AG09319 (cell line): ENCODE data around the gene CBY2.

Experiments used
- DNase-seq: peaks from one replicate; pipeline ENCODE4 v3.0.0-alpha.2; 2010; ENCODE audit warnings: low read depth; ENCODE audit errors: extremely low read depth
- TF ChIP-seq, protein P1 (sequence below): IDR thresholded peaks from 2 replicates; pipeline ENCODE4 v1.5.1; 2011; ENCODE audit warnings: low read depth, mild to moderate bottlenecking, inconsistent platforms, low read length, moderate library complexity

CBY2 gene

DNA sequence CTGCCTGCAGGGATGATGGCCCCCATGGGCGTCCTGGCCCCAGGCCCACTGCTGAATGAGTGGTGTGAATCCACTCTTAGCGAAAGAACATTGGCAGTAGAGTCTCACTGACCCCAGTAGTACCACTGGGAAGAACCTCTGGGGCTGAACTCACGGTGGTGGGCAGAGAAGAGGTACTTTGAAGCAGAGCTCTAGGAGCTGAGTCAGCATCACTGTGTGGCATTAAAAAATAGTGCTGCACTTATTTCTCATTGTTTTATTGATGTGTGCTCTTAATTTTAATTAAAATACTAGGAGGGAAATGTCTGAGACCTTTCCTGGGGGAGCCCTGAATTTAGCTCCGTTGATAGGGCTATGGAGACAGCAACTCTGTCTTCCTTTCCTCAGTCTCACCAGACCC lies 61.3 kb downstream of the CBY2 start:
- TF ChIP-seq, protein P1, sequence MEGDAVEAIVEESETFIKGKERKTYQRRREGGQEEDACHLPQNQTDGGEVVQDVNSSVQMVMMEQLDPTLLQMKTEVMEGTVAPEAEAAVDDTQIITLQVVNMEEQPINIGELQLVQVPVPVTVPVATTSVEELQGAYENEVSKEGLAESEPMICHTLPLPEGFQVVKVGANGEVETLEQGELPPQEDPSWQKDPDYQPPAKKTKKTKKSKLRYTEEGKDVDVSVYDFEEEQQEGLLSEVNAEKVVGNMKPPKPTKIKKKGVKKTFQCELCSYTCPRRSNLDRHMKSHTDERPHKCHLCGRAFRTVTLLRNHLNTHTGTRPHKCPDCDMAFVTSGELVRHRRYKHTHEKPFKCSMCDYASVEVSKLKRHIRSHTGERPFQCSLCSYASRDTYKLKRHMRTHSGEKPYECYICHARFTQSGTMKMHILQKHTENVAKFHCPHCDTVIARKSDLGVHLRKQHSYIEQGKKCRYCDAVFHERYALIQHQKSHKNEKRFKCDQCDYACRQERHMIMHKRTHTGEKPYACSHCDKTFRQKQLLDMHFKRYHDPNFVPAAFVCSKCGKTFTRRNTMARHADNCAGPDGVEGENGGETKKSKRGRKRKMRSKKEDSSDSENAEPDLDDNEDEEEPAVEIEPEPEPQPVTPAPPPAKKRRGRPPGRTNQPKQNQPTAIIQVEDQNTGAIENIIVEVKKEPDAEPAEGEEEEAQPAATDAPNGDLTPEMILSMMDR: no peak
- no peak for DNase-seq
